ENCODE results near the gene GGTLC3.
"Not testable (repeated sequence)": the region's sequence is repeated elsewhere in the genome, so short reads cannot be mapped to it uniquely, and the experiment has no call there.

GGTLC3 gene

DNA sequence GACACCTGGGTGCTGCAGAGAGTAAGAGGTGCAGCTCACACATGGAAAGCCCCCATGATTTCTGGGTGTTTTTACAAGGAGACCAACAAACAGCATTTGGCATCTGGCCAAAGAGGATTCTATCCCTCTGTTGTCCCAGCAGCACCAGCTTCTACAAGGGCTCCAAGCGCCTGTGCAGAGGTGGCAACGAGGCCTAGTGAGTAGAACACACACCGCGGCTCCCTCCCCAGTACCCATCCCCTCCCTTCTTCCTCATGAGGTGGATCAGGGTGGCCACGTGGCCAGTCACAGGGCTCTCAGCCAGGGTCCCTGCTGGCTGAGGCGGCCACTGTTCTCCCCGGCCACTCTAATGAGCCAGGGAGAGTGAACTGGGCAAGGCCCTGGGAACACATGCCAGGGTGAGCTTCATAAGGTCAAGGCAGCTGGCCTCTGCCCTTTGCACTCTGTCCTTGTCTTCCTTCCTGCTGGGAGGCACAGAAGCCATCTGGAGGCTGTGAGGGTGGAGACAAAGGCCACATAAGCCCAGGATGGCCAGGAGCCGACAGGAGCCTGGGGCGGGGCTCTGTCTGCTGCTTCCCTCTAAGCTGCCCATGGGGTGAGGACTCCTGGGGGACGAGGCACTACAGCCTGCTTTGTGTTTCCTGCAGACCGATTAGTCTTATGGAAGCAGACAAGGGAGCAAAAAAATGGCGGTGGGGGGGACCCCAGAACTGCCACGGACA is 31.7 kb upstream of the GGTLC3 start:
- H3K9me2 ChIP-seq (replicated peaks; ENCODE audit: insufficient read depth, low read length); H2AFZ ChIP-seq (ENCODE audit: low read length): not testable (repeated sequence)

GRCh38 chr22:18544615-18545014 is 26.7 kb upstream of the GGTLC3 start:
- H3K36me3 ChIP-seq (replicated peaks; ENCODE audit: insufficient read depth, low read length); H3K79me2 ChIP-seq (ENCODE audit: low read length); H3K4me3 ChIP-seq (ENCODE audit: low read length); H3K27me3 ChIP-seq (replicated peaks; ENCODE audit: insufficient read depth, low read length); H3K9me2 ChIP-seq (replicated peaks; ENCODE audit: insufficient read depth, low read length); H3F3A ChIP-seq (ENCODE audit: insufficient read depth, low read length); H3K27ac ChIP-seq (ENCODE audit: low read length); H4K20me1 ChIP-seq (ENCODE audit: insufficient read depth, low read length); H3K4me1 ChIP-seq (ENCODE audit: low read length); H2AFZ ChIP-seq (ENCODE audit: low read length); DNase-seq; H3K9ac ChIP-seq (ENCODE audit: low read length); H3K9me3 ChIP-seq (replicated peaks; ENCODE audit: insufficient read depth, low read length); H3K4me2 ChIP-seq (ENCODE audit: low read depth, low read length): not testable (repeated sequence)

More for the DNA sequence above, 31.7 kb upstream of the GGTLC3 start:
- not testable (repeated sequence) for H3K9ac ChIP-seq (ENCODE audit: low read length); H3K27me3 ChIP-seq (replicated peaks; ENCODE audit: insufficient read depth, low read length); DNase-seq; H3K4me1 ChIP-seq (ENCODE audit: low read length); H3K36me3 ChIP-seq (replicated peaks; ENCODE audit: insufficient read depth, low read length); H3F3A ChIP-seq (ENCODE audit: insufficient read depth, low read length); H3K4me2 ChIP-seq (ENCODE audit: low read depth, low read length); H3K27ac ChIP-seq (ENCODE audit: low read length); H4K20me1 ChIP-seq (ENCODE audit: insufficient read depth, low read length); H3K79me2 ChIP-seq (ENCODE audit: low read length); H3K9me3 ChIP-seq (replicated peaks; ENCODE audit: insufficient read depth, low read length); H3K4me3 ChIP-seq (ENCODE audit: low read length)

GRCh38 chr22:18543400-18543799 is 25.4 kb upstream of the GGTLC3 start:
- H3K79me2 ChIP-seq (ENCODE audit: low read length); H3K9me3 ChIP-seq (replicated peaks; ENCODE audit: insufficient read depth, low read length); H4K20me1 ChIP-seq (ENCODE audit: insufficient read depth, low read length); H3F3A ChIP-seq (ENCODE audit: insufficient read depth, low read length); H3K4me1 ChIP-seq (ENCODE audit: low read length); H2AFZ ChIP-seq (ENCODE audit: low read length); H3K9me2 ChIP-seq (replicated peaks; ENCODE audit: insufficient read depth, low read length); H3K9ac ChIP-seq (ENCODE audit: low read length); H3K27ac ChIP-seq (ENCODE audit: low read length); DNase-seq; H3K4me3 ChIP-seq (ENCODE audit: low read length); H3K4me2 ChIP-seq (ENCODE audit: low read depth, low read length); H3K27me3 ChIP-seq (replicated peaks; ENCODE audit: insufficient read depth, low read length); H3K36me3 ChIP-seq (replicated peaks; ENCODE audit: insufficient read depth, low read length): not testable (repeated sequence)

DNA sequence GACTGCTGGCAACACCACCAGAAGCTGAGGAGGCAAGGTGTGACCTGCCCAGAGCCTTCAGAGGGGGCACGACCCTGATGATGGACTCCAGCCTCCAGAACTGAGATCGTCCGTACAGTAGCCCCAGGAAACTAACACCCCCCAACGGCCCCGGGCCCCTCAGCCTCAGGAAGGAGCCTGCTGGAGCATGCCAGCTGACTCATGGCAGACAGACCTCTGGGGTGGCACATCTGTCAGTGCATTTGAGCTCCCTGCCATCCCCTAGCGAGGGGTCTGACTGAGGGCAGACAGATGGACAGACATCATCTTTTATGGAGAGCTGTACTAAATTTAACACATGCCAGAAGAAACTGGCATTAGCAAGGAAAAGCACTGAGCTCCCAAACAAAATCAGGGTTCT is 22.0 kb upstream of the GGTLC3 start:
- H3F3A ChIP-seq (ENCODE audit: insufficient read depth, low read length); H4K20me1 ChIP-seq (ENCODE audit: insufficient read depth, low read length); H3K9ac ChIP-seq (ENCODE audit: low read length); H3K27ac ChIP-seq (ENCODE audit: low read length); H3K79me2 ChIP-seq (ENCODE audit: low read length); H2AFZ ChIP-seq (ENCODE audit: low read length); H3K4me2 ChIP-seq (ENCODE audit: low read depth, low read length); H3K4me3 ChIP-seq (ENCODE audit: low read length); DNase-seq; H3K27me3 ChIP-seq (replicated peaks; ENCODE audit: insufficient read depth, low read length); H3K4me1 ChIP-seq (ENCODE audit: low read length); H3K9me3 ChIP-seq (replicated peaks; ENCODE audit: insufficient read depth, low read length); H3K36me3 ChIP-seq (replicated peaks; ENCODE audit: insufficient read depth, low read length); H3K9me2 ChIP-seq (replicated peaks; ENCODE audit: insufficient read depth, low read length): not testable (repeated sequence)

GRCh38 chr22:18534315-18534714 is 16.4 kb upstream of the GGTLC3 start:
- not testable (repeated sequence) for H3K9ac ChIP-seq (ENCODE audit: low read length); DNase-seq

DNA sequence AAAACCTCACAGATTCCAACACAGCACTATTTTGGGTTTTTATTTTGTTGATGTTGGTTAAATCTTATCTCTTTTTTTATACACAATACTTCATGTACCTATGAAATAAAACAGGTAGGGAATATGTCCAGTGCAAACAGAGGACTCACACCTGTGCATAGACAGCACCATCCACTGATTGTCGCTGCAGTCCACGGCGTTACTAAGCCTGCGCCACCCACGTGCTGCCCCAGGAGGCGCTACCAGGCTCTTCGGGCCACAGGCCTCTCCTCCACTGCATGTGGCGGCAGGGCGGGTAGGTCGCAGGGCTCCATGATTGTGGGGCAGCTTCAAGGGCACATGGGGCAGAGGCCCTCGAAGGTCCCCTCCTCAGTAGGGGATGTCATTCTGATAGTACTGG is 15.7 kb upstream of the GGTLC3 start:
- not testable (repeated sequence) for H3K9ac ChIP-seq (ENCODE audit: low read length); H4K20me1 ChIP-seq (ENCODE audit: insufficient read depth, low read length); H3K9me3 ChIP-seq (replicated peaks; ENCODE audit: insufficient read depth, low read length); H3K4me1 ChIP-seq (ENCODE audit: low read length); H2AFZ ChIP-seq (ENCODE audit: low read length); H3K36me3 ChIP-seq (replicated peaks; ENCODE audit: insufficient read depth, low read length); H3F3A ChIP-seq (ENCODE audit: insufficient read depth, low read length); H3K4me3 ChIP-seq (ENCODE audit: low read length); H3K9me2 ChIP-seq (replicated peaks; ENCODE audit: insufficient read depth, low read length); H3K79me2 ChIP-seq (ENCODE audit: low read length); DNase-seq; H3K4me2 ChIP-seq (ENCODE audit: low read depth, low read length); H3K27me3 ChIP-seq (replicated peaks; ENCODE audit: insufficient read depth, low read length); H3K27ac ChIP-seq (ENCODE audit: low read length)

More at GRCh38 chr22:18534315-18534714, 16.4 kb upstream of the GGTLC3 start:
- not testable (repeated sequence) for H3K9me3 ChIP-seq (replicated peaks; ENCODE audit: insufficient read depth, low read length); H2AFZ ChIP-seq (ENCODE audit: low read length); H3K27me3 ChIP-seq (replicated peaks; ENCODE audit: insufficient read depth, low read length); H3K36me3 ChIP-seq (replicated peaks; ENCODE audit: insufficient read depth, low read length); H3K79me2 ChIP-seq (ENCODE audit: low read length); H3K9me2 ChIP-seq (replicated peaks; ENCODE audit: insufficient read depth, low read length); H3K4me2 ChIP-seq (ENCODE audit: low read depth, low read length); H3K4me1 ChIP-seq (ENCODE audit: low read length); H3F3A ChIP-seq (ENCODE audit: insufficient read depth, low read length); H3K27ac ChIP-seq (ENCODE audit: low read length); H4K20me1 ChIP-seq (ENCODE audit: insufficient read depth, low read length); H3K4me3 ChIP-seq (ENCODE audit: low read length)

DNA sequence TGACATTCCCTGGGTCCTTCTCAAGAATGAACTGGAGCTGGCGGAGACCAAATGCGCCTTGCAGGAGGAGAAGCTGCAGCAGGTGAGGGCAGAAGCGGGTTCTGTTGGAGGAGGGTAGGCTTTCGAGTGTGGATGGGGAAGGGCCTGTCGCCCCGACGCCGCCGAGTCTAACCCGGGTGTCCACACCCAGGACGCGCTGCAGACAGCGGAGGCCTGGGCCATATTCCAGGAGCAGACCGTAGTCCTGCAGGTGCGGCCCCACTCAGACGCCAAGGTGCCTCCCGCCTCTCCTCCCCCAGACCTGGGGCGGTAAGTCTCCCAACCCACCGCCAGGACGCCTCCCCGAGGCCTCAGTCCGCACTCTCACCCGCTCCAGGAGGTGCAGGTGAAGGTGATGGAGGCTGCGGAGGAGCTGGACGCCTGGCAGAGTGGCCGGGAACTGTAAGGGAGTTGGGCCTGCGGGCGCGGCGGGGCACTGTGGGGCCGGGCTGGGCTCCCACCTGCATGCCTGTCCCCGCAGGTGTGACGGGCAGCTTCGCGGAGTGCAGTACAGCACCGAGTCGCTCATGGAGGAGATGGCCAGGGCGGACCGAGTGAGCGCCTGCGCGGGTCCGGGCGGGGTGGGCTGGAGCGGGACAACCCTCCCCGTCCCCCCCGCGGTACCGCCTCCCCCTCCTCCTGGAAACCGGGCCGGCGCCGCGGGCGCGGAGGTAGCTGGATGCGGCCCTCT is 11.6 kb upstream of the GGTLC3 start:
- H3K79me2 ChIP-seq (ENCODE audit: low read length); H4K20me1 ChIP-seq (ENCODE audit: insufficient read depth, low read length); H3K9me3 ChIP-seq (replicated peaks; ENCODE audit: insufficient read depth, low read length); H3K4me3 ChIP-seq (ENCODE audit: low read length); H2AFZ ChIP-seq (ENCODE audit: low read length); H3F3A ChIP-seq (ENCODE audit: insufficient read depth, low read length); DNase-seq; H3K36me3 ChIP-seq (replicated peaks; ENCODE audit: insufficient read depth, low read length); H3K4me2 ChIP-seq (ENCODE audit: low read depth, low read length); H3K9me2 ChIP-seq (replicated peaks; ENCODE audit: insufficient read depth, low read length); H3K27me3 ChIP-seq (replicated peaks; ENCODE audit: insufficient read depth, low read length); H3K9ac ChIP-seq (ENCODE audit: low read length); H3K27ac ChIP-seq (ENCODE audit: low read length); H3K4me1 ChIP-seq (ENCODE audit: low read length): not testable (repeated sequence)
